Breast epithelium (tissue), 4 donors: ENCODE data around the gene MVB12B. TPM values are rescaled to one million over a fixed set of nuclear protein-coding genes. Genes with fewer than 3 reads are reported as not detected.

Source experiments
- DNase-seq, 2 donors: peaks; one replicate each; pipeline ENCODE4 v3.0.0-alpha.2; 2019; ENCODE audit warnings: low spot score in 2 of 2
- H3K27ac ChIP-seq, 2 donors: fragments of 200-600 bp; sonication (generic) in 1 of 2; one replicate each; pipeline ENCODE4 v1.5.1; 2016 to 2019; ENCODE audit warnings: mild to moderate bottlenecking in 1 of 2
- H3K27me3 ChIP-seq, 2 donors: fragments of 200-600 bp; sonication (generic) in 1 of 2; one replicate each; pipeline versions ENCODE4 v1.5.1 to v1.6.0; 2017 to 2019; ENCODE audit warnings: control low read depth in 1 of 2, mild to moderate bottlenecking in 1 of 2
- H3K36me3 ChIP-seq: fragments of 200-600 bp; one replicate; pipeline ENCODE4 v1.5.1; 2019
- H3K4me1 ChIP-seq, 2 donors: fragments of 200-600 bp; sonication (generic); one replicate each; pipeline ENCODE4 v1.5.1; 2016 to 2019; ENCODE audit warnings: control low read depth in 1 of 2
- H3K4me3 ChIP-seq, 3 donors: fragments of 200-600 bp; sonication (generic); 1 replicate in 2 of 3; 2 replicates in 1 of 3; pipeline ENCODE4 v1.5.1; 2016 to 2019; ENCODE audit warnings: mild to moderate bottlenecking in 3 of 3, moderate library complexity in 2 of 3
- H3K9me3 ChIP-seq, 2 donors: fragments of 200-600 bp; sonication (generic) in 1 of 2; one replicate each; pipeline ENCODE4 v1.5.1; 2016 to 2019; ENCODE audit warnings: control low read depth in 1 of 2
- POLR2A ChIP-seq: fragments of 450-650 bp; IDR thresholded peaks from one replicate; pipeline ENCODE4 v1.6.1; 2016; ENCODE audit warnings: antibody characterized with exemption, mild to moderate bottlenecking, moderate library complexity
- POLR2AphosphoS5 ChIP-seq, 3 donors: sonication (generic); formaldehyde crosslinking; IDR thresholded peaks; one replicate each; pipeline ENCODE4 v1.6.1; 2017; ENCODE audit warnings: antibody characterized with exemption in 3 of 3
- intact Hi-C: fragments of 100-400 bp; cut with DNase I; formaldehyde crosslinking; loops from one replicate; pipeline ENCODE4 v1.15.1; 2023; ENCODE audit warnings: low total_unique reads
- total RNA-seq, 3 donors: library from RNA; depleted of rRNA; stranded (reverse); fragments of >200 nt; gene quantifications; one replicate each; pipeline ENCODE4 v1.1.0, GENCODE V29; 2016
- TF ChIP-seq, protein P1 (sequence below), 3 donors: fragments of 450-650 bp; IDR thresholded peaks; one replicate each; pipeline ENCODE4 v1.5.1; 2016 to 2017; ENCODE audit warnings: antibody characterized with exemption in 3 of 3, mild to moderate bottlenecking in 3 of 3, moderate library complexity in 3 of 3

MVB12B gene
- total RNA-seq, 3 donors from 2014 or later: 8.2 to 12.6 (median 9.9) TPM

- H3K4me3 ChIP-seq: no peak overlapping the region
- no peaks in the 10 kb centered on the region for H3K9me3 ChIP-seq
- DNase-seq: no peak
- no peak overlapping the region for H3K27ac ChIP-seq
- H3K4me1 ChIP-seq: peaks cover 0 to 9% of the 10 kb centered on the region in 2 donors
- TF ChIP-seq POLR2A (no peak), POLR2AphosphoS5 (IDR thresholded peaks at IDR 0.05) (no peak)
- TF ChIP-seq, protein P1, sequence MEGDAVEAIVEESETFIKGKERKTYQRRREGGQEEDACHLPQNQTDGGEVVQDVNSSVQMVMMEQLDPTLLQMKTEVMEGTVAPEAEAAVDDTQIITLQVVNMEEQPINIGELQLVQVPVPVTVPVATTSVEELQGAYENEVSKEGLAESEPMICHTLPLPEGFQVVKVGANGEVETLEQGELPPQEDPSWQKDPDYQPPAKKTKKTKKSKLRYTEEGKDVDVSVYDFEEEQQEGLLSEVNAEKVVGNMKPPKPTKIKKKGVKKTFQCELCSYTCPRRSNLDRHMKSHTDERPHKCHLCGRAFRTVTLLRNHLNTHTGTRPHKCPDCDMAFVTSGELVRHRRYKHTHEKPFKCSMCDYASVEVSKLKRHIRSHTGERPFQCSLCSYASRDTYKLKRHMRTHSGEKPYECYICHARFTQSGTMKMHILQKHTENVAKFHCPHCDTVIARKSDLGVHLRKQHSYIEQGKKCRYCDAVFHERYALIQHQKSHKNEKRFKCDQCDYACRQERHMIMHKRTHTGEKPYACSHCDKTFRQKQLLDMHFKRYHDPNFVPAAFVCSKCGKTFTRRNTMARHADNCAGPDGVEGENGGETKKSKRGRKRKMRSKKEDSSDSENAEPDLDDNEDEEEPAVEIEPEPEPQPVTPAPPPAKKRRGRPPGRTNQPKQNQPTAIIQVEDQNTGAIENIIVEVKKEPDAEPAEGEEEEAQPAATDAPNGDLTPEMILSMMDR (IDR thresholded peaks at IDR 0.05): no peak
- intact Hi-C loops: loop anchor here (5.0 kb wide), 1 partner anchor 54 kb away; no protein-coding TSS in a partner anchor
- H3K27me3 ChIP-seq: no peaks in the 10 kb centered on the region
- H3K36me3 ChIP-seq: no peaks in the 10 kb centered on the region
These were observed 176.9 kb downstream of the MVB12B start for GRCh38 chr9:126503333-126504085.

- TF ChIP-seq, protein P1 (IDR thresholded peaks at IDR 0.05): no peak
- TF ChIP-seq POLR2A: no peak
- no peak for DNase-seq
- Histone ChIP-seq H3K9me3 (no peaks in the 10 kb centered on the region), H3K27ac (no peak overlapping the region), H3K4me1 (peaks cover 0 to 9% of the 10 kb centered on the region in 2 donors), H3K4me3 (no peak overlapping the region), H3K36me3 (no peaks in the 10 kb centered on the region), H3K27me3 (no peaks in the 10 kb centered on the region)
- intact Hi-C loops: loop anchor here (5.0 kb wide), 1 partner anchor 53 kb away; no protein-coding TSS in a partner anchor
These were observed 177.7 kb downstream of the MVB12B start for GRCh38 chr9:126504086-126504976.

- H3K27me3 ChIP-seq: no peaks in the 10 kb centered on the region
- no peaks in the 10 kb centered on the region for H3K9me3 ChIP-seq
- H3K4me3 ChIP-seq: no peak overlapping the region
- H3K4me1 ChIP-seq: peaks cover 0 to 9% of the 10 kb centered on the region in 2 donors
- intact Hi-C loops: loop anchor here (5.0 kb wide), 1 partner anchor 52 kb away; no protein-coding TSS in a partner anchor
- DNase-seq: no peak
- no peak for TF ChIP-seq POLR2A
- TF ChIP-seq, protein P1 (IDR thresholded peaks at IDR 0.05): no peak
- no peak for TF ChIP-seq POLR2AphosphoS5 (IDR thresholded peaks at IDR 0.05)
- H3K27ac ChIP-seq: no peak overlapping the region
- H3K36me3 ChIP-seq: no peaks in the 10 kb centered on the region
These were observed 178.4 kb downstream of the MVB12B start for GRCh38 chr9:126504977-126505455.

DNA sequence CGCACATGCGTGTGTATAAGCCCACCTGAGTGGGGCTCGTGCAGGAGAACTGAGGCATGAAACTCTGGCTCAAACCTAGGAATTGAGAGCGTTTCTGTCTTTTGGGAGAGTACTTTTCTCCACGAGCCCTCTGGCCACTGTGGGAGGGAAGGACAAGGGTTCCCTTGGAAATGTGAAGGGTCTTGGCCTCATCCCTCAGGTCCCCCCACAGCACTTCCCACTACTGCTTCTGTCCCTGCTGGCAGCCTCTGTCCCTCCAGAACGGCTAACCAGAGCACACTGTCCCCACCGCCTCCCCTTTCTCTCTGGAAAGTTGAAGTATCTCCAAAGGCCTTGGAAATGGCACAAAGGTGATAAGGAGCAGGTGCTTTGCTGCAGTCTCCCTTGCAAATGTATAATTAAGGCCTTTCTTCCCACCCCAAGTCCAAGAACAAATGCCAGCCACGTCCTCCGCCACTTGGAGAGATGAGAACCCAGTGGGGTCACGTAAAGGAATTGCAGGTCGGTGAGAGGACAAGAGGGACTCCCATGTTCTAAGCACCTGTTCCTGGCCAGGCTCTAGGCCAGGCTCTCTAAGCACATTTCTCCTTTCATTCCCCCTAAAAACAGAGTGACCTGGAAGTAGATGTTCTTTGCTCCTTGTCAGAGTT lies 179.2 kb downstream of the MVB12B start:
- H3K27ac ChIP-seq: no peak overlapping the region
- no peak for TF ChIP-seq POLR2AphosphoS5 (IDR thresholded peaks at IDR 0.05)
- TF ChIP-seq, protein P1 (IDR thresholded peaks at IDR 0.05): no peak
- TF ChIP-seq POLR2A: no peak
- H3K36me3 ChIP-seq: no peaks in the 10 kb centered on the region
- DNase-seq: no peak
- no peak overlapping the region for H3K4me3 ChIP-seq
- H3K9me3 ChIP-seq: no peaks in the 10 kb centered on the region
- H3K4me1 ChIP-seq: peaks cover 0 to 4% of the 10 kb centered on the region in 2 donors
- no peaks in the 10 kb centered on the region for H3K27me3 ChIP-seq
- intact Hi-C loops: no loop called here
